Lung (tissue), 12 donors: Measurements from ENCODE around the gene MOB1A. TPM values are rescaled to one million over a fixed set of nuclear protein-coding genes. Genes with fewer than 3 reads are reported as not detected.

Experiments used
- ATAC-seq: fragments of 200-7000 bp; cut with Tn5 transposase; one replicate; pipeline ENCODE4 v1.9.1; 2020; ENCODE audit warnings: moderate number of reproducible peaks; ENCODE audit not compliant: insufficient read depth, low FRiP score
- DNase-seq, 3 donors: peaks; one replicate each; pipeline ENCODE4 v3.0.0-alpha.2; 2013 to 2017
- H3K27ac ChIP-seq, 2 donors: one replicate each; pipeline ENCODE4 v1.5.1; 2013; ENCODE audit warnings: mild to moderate bottlenecking in 2 of 2, moderate library complexity in 2 of 2, control low read depth in 1 of 2, inconsistent platforms in 1 of 2, low read depth in 1 of 2, low read length in 1 of 2
- H3K27me3 ChIP-seq, 3 donors: one replicate each; pipeline ENCODE4 v1.5.1; 2013; ENCODE audit warnings: low read length in 2 of 3; ENCODE audit not compliant: control insufficient read depth in 3 of 3, insufficient read depth in 3 of 3
- H3K36me3 ChIP-seq, 4 donors: one replicate each; pipeline ENCODE4 v1.5.1; 2013; ENCODE audit warnings: low read length in 4 of 4, mild to moderate bottlenecking in 1 of 4, moderate library complexity in 1 of 4; ENCODE audit not compliant: control insufficient read depth in 4 of 4, insufficient read depth in 4 of 4
- H3K4me1 ChIP-seq, 5 donors: one replicate each; pipeline ENCODE4 v1.5.1; 2013; ENCODE audit warnings: low read length in 5 of 5, mild to moderate bottlenecking in 2 of 5, moderate library complexity in 1 of 5; ENCODE audit not compliant: control insufficient read depth in 5 of 5, insufficient read depth in 5 of 5
- H3K4me3 ChIP-seq: one replicate; pipeline ENCODE4 v1.5.1; 2013; ENCODE audit warnings: mild to moderate bottlenecking, control low read depth, moderate library complexity
- H3K9ac ChIP-seq, 2 donors: one replicate each; pipeline ENCODE4 v1.5.1; 2013; ENCODE audit warnings: low read length in 2 of 2, control low read depth in 1 of 2; ENCODE audit not compliant: insufficient read depth in 1 of 2
- H3K9me3 ChIP-seq, 4 donors: one replicate each; pipeline ENCODE4 v1.5.1; 2013; ENCODE audit warnings: low read length in 3 of 4, mild to moderate bottlenecking in 1 of 4, moderate library complexity in 1 of 4; ENCODE audit not compliant: control insufficient read depth in 4 of 4, insufficient read depth in 3 of 4
- WGBS, 2 donors: extraction: QIAGEN DNeasy Blood & Tissue Kit; methylation state at CpG; one replicate each; pipeline ENCODE4 v1.1.7; 2013; 5-methylcytosine and 5-hydroxymethylcytosine counted together
- polyA plus RNA-seq, 2 donors: library from polyadenylated mRNA; stranded (reverse); fragments of 200-250 nt; gene quantifications; one replicate each; pipeline ENCODE4 v1.2.1, GENCODE V29; 2013
- total RNA-seq, 2 donors: library from RNA; depleted of rRNA in 1 of 2; stranded (reverse); fragments of >200 nt in 1 of 2; gene quantifications; one replicate each; pipeline ENCODE4 v1.2.1, GENCODE V29; 2014 to 2021
- TF ChIP-seq, protein P1 (sequence below): IDR thresholded peaks from 2 replicates; pipeline ENCODE4 v1.5.1; 2012; ENCODE audit warnings: mild to moderate bottlenecking; ENCODE audit errors: control extremely low read depth, extremely low read depth
- donor health status: control.
- donor health status: control.
- donor health status: Bipolar disorder and iron deficiency.
- donor health status: healthy.
- donor health status: DM: yes; HTN: yes; CAD: no.

MOB1A gene
- total and polyA plus RNA-seq, 4 donors, result 33.4 to 117 (median 81.1) TPM

GRCh38 chr2:74194799-74195198 lies 16.1 kb upstream of the MOB1A start:
- TF ChIP-seq, protein P1, sequence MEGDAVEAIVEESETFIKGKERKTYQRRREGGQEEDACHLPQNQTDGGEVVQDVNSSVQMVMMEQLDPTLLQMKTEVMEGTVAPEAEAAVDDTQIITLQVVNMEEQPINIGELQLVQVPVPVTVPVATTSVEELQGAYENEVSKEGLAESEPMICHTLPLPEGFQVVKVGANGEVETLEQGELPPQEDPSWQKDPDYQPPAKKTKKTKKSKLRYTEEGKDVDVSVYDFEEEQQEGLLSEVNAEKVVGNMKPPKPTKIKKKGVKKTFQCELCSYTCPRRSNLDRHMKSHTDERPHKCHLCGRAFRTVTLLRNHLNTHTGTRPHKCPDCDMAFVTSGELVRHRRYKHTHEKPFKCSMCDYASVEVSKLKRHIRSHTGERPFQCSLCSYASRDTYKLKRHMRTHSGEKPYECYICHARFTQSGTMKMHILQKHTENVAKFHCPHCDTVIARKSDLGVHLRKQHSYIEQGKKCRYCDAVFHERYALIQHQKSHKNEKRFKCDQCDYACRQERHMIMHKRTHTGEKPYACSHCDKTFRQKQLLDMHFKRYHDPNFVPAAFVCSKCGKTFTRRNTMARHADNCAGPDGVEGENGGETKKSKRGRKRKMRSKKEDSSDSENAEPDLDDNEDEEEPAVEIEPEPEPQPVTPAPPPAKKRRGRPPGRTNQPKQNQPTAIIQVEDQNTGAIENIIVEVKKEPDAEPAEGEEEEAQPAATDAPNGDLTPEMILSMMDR, result no peak
- no peak overlapping the region for H3K27ac ChIP-seq
- H3K4me1 ChIP-seq, result peaks cover 0 to 9% (median 0%) of the 10 kb centered on the region in 5 donors
- no peaks in the 10 kb centered on the region for H3K36me3 ChIP-seq
- H3K4me3 ChIP-seq, result no peak overlapping the region
- DNase-seq (no peak), ATAC-seq (no peak)
- no peaks in the 10 kb centered on the region for H3K27me3 ChIP-seq
- H3K9me3 ChIP-seq, result no peaks in the 10 kb centered on the region
- H3K9ac ChIP-seq, result no peak overlapping the region
- WGBS, 2 donors, result 100% methylated on average over 1 of the region's 1 CpG

DNA sequence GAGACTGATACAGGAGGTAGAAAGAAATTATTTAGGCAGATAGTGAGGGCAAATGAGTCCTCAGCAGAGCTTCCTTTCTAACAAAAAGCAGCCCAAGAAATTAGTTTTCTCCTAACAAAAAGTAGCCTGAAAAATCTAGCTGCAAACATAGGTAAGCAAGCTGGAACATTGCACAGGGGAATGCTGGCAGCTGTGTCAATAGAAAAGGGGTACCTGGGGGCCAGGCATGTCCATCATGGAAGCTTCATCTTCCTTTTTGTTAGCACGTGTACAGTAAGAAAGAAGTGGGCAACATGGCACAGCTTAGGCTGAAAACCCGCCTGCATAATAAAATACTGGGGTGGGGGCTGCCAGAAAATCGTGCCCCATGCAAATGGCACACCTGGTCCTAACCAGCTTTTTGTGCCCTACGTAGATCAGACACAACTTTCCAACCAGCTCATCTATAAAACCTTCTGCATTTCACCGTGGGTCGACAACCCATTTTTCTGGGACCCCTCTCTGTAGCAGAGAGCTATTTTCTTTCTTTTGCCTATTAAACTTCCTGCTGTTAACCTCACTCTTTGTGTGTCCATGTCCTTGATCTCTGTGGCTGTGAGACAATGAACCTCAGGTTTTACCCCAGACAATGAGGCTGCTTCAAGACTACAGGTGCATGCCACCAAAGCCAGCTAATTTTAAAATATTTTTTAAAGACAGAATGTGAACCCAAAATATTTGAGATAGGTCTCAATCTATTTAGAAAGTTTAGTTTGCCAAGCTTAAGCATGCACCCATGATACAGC lies 13.1 kb upstream of the MOB1A start:
- Histone ChIP-seq H3K27me3 (no peaks in the 10 kb centered on the region), H3K4me1 (no peaks in the 10 kb centered on the region), H3K9me3 (no peaks in the 10 kb centered on the region), H3K27ac (no peak overlapping the region), H3K36me3 (no peaks in the 10 kb centered on the region), H3K9ac (no peak overlapping the region), H3K4me3 (no peak overlapping the region)
- TF ChIP-seq, protein P1, result no peak
- 76 to 85% methylated on average over 6 of the region's 6 CpGs for WGBS, 2 donors
- no peak for ATAC-seq
- no peak for DNase-seq

DNA sequence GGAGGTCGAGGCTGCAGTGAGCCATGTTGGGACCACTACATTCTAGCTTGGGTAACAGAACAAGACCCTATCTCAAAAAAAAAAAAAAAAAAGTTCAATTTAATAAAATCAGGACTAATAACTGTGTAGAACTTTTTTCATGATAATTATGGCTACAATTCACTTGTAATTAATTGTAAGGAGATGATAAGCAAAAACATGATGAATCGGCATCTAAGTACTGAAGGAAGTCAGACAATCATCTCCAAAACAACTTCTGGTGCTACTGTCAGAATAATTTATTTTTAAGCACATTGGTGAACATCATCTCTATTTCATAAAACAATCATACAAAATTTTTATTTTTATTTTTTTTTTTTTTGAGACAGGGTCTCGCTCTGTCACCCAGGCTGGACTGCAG lies 10.0 kb upstream of the MOB1A start:
- H3K4me1 ChIP-seq, result no peaks in the 10 kb centered on the region
- TF ChIP-seq, protein P1, result no peak
- H3K27me3 ChIP-seq, result no peaks in the 10 kb centered on the region
- H3K4me3 ChIP-seq, result no peak overlapping the region
- DNase-seq, result no peak
- H3K9ac ChIP-seq, result no peak overlapping the region
- no peaks in the 10 kb centered on the region for H3K36me3 ChIP-seq
- WGBS, 2 donors, result 93 to 97% methylated on average over 3 of the region's 3 CpGs
- ATAC-seq, result no peak
- H3K27ac ChIP-seq, result no peak overlapping the region
- H3K9me3 ChIP-seq, result no peaks in the 10 kb centered on the region
